ENCODE measurements around the gene APLN. TPM values are rescaled to one million over a fixed set of nuclear protein-coding genes. Genes with fewer than 3 reads are reported as not detected.

Gene APLN
- total and polyA plus RNA-seq, 2 of the 13 experiments (the other 11 are each of a cell fraction or from before 2014, with no cell fraction given): 0.02 to 0.17 TPM

DNA sequence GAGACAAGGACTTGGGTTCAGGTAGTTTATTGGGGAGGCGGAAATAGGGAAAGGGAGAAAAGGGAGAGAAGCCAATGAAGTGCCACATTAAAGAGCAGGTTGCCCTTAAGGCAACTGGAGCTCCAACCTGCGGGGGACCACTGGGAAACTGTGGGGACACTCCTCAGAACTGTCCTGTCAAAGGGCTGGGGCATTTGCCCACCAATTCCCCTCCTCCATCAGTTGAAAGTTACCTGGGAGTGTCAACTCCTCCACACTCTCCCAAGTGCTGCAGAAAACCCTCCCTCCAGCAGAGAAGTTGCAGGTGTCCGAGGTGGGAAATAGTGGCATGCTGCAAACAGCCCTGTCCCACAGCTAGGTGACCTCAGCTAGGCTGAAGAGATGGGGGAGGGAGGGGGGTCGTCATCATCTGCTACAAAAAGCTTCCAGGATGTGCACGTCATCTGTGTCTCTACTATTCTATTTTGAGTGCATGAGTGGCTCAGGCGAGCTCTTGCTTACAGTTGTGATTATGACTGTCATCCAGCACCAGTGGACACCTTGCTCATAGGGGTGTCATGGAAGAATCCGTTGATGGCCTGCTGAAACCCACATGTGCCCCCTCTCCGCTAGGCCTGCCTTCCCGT lies 42.6 kb upstream of the APLN start:
- FAIRE-seq: no peak
- Histone ChIP-seq H2AFZ (ENCODE audit: low read length) (no peak overlapping the region), H3K4me1 (ENCODE audit: insufficient read depth, low read length) (peaks cover 38% of the 10 kb centered on the region), H3K79me2 (ENCODE audit: insufficient read depth, low read length) (no peaks in the 10 kb centered on the region), H3K36me3 (replicated peaks in 1 of 2; ENCODE audit: control insufficient read depth in 1 of 2, insufficient read depth in 2 of 2, low read length in 2 of 2) (no peaks in the 10 kb centered on the region), H3K9me3 (ENCODE audit: low read length) (no peaks in the 10 kb centered on the region), H3K4me2 (ENCODE audit: low read depth, low read length) (no peak overlapping the region), H3K27ac (ENCODE audit: extremely low read length, insufficient read depth, low read length) (no peak overlapping the region), H4K20me1 (ENCODE audit: insufficient read depth, low read length) (no peaks in the 10 kb centered on the region), H3K27me3 (ENCODE audit: control insufficient read depth in 1 of 2, insufficient read depth in 2 of 2, low read length in 2 of 2) (no peaks in the 10 kb centered on the region), H3K9ac (ENCODE audit: insufficient read depth, low read depth, low read length) (no peak overlapping the region), H3K4me3 (replicated peaks in 1 of 3; ENCODE audit: insufficient read depth in 1 of 3, low read depth in 2 of 3, low read length in 3 of 3) (no peak overlapping the region)
- in situ Hi-C loops (cut with HindIII; ENCODE audit: extremely low pct_ligation_motif_present, low pct_unique_long_range_greater_than_20kb): no loop called here
- BruUV-seq (replicated peaks): no TSS peak
- ChIA-PET CTCF (ENCODE audit: low intra/inter-chr PET ratio, low total read pairs) (no interaction called here), POLR2A (no interaction called here)
- no peak for DNase-seq (ENCODE audit: low spot score)
- no peak for ATAC-seq
- WGBS (ENCODE audit: low lambda C conversion rate): 65% methylated on average over 4 of the region's 9 CpGs
- TF ChIP-seq, protein P1, sequence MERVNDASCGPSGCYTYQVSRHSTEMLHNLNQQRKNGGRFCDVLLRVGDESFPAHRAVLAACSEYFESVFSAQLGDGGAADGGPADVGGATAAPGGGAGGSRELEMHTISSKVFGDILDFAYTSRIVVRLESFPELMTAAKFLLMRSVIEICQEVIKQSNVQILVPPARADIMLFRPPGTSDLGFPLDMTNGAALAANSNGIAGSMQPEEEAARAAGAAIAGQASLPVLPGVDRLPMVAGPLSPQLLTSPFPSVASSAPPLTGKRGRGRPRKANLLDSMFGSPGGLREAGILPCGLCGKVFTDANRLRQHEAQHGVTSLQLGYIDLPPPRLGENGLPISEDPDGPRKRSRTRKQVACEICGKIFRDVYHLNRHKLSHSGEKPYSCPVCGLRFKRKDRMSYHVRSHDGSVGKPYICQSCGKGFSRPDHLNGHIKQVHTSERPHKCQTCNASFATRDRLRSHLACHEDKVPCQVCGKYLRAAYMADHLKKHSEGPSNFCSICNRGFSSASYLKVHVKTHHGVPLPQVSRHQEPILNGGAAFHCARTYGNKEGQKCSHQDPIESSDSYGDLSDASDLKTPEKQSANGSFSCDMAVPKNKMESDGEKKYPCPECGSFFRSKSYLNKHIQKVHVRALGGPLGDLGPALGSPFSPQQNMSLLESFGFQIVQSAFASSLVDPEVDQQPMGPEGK (CRISPR knock-in tag; IDR thresholded peaks at IDR 0.05): no peak
- TF ChIP-seq ZNF263 (CRISPR knock-in tag; IDR thresholded peaks at IDR 0.05) (no peak), ZNF20 (CRISPR knock-in tag; IDR thresholded peaks at IDR 0.05) (no peak), PPARG (CRISPR knock-in tag; conservative IDR thresholded peaks at IDR 0.05) (no peak), HOXA7 (CRISPR knock-in tag; IDR thresholded peaks at IDR 0.05) (no peak), ZNF335 (CRISPR knock-in tag; IDR thresholded peaks at IDR 0.05) (no peak), ZNF644 (CRISPR knock-in tag; IDR thresholded peaks at IDR 0.05; ENCODE audit: low read depth) (no peak), YEATS4 (CRISPR knock-in tag; IDR thresholded peaks at IDR 0.05; ENCODE audit: borderline replicate concordance) (no peak), ZNF589 (CRISPR knock-in tag; conservative IDR thresholded peaks at IDR 0.05) (no peak), PBX3 (CRISPR knock-in tag; IDR thresholded peaks at IDR 0.05; ENCODE audit: borderline replicate concordance) (no peak), DBP (CRISPR knock-in tag; IDR thresholded peaks at IDR 0.05; ENCODE audit: not compliant biosample characterization) (no peak), ZBTB38 (CRISPR knock-in tag; IDR thresholded peaks at IDR 0.05) (no peak)
- TF ChIP-seq, protein P2, sequence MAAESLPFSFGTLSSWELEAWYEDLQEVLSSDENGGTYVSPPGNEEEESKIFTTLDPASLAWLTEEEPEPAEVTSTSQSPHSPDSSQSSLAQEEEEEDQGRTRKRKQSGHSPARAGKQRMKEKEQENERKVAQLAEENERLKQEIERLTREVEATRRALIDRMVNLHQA (CRISPR knock-in tag; IDR thresholded peaks at IDR 0.05): no peak
- TF ChIP-seq, protein P3, sequence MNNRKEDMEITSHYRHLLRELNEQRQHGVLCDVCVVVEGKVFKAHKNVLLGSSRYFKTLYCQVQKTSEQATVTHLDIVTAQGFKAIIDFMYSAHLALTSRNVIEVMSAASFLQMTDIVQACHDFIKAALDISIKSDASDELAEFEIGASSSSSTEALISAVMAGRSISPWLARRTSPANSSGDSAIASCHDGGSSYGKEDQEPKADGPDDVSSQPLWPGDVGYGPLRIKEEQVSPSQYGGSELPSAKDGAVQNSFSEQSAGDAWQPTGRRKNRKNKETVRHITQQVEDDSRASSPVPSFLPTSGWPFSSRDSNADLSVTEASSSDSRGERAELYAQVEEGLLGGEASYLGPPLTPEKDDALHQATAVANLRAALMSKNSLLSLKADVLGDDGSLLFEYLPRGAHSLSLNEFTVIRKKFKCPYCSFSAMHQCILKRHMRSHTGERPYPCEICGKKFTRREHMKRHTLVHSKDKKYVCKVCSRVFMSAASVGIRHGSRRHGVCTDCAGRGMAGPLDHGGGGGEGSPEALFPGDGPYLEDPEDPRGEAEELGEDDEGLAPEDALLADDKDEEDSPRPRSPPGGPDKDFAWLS (CRISPR knock-in tag; IDR thresholded peaks at IDR 0.05; ENCODE audit: borderline replicate concordance): no peak
- intact Hi-C loops (cut with micrococcal nuclease; ENCODE audit: unreplicated experiment): no loop called here
